Sigmoid colon (tissue), 7 donors: Measurements from ENCODE around the gene PDE5A. TPM values are rescaled to one million over a fixed set of nuclear protein-coding genes. Genes with fewer than 3 reads are reported as not detected.
A peak's percentile ranks its signal among the peaks of the same experiment; 100 is the strongest.

Experiments
- DNase-seq: peaks from one replicate; pipeline ENCODE4 v3.0.0-alpha.2; 2019
- H3K27ac ChIP-seq, 4 donors: fragments of 200-600 bp; sonication (generic); one replicate each; pipeline ENCODE4 v1.5.1; 2016 to 2019; ENCODE audit warnings: mild to moderate bottlenecking in 1 of 4
- H3K27me3 ChIP-seq, 3 donors: fragments of 200-600 bp; sonication (generic); one replicate each; pipeline ENCODE4 v1.5.1; 2019; ENCODE audit warnings: mild to moderate bottlenecking in 1 of 3
- H3K36me3 ChIP-seq, 4 donors: fragments of 200-600 bp; sonication (generic); one replicate each; pipeline ENCODE4 v1.5.1; 2016 to 2019
- H3K4me1 ChIP-seq, 4 donors: fragments of 200-600 bp; sonication (generic); one replicate each; pipeline ENCODE4 v1.5.1; 2017 to 2019
- H3K4me3 ChIP-seq, 4 donors: fragments of 200-600 bp; sonication (generic); one replicate each; pipeline ENCODE4 v1.5.1; 2017 to 2019; ENCODE audit warnings: mild to moderate bottlenecking in 2 of 4, moderate library complexity in 1 of 4
- H3K9me3 ChIP-seq, 4 donors: fragments of 200-600 bp in 3 of 4; sonication (generic) in 3 of 4; one replicate each; pipeline versions ENCODE4 v1.5.1 to v1.6.1; 2013 to 2019
- EP300 ChIP-seq, 4 donors: sonication (generic); formaldehyde crosslinking; IDR thresholded peaks; one replicate each; pipeline ENCODE4 v1.6.1; 2017; ENCODE audit warnings: antibody characterized with exemption in 4 of 4
- POLR2A ChIP-seq, 2 donors: fragments of 450-650 bp; IDR thresholded peaks; one replicate each; pipeline ENCODE4 v1.6.1; 2016; ENCODE audit warnings: antibody characterized with exemption in 2 of 2, mild to moderate bottlenecking in 2 of 2, moderate library complexity in 2 of 2
- POLR2AphosphoS5 ChIP-seq, 4 donors: sonication (generic); formaldehyde crosslinking; IDR thresholded peaks; one replicate each; pipeline ENCODE4 v1.6.1; 2017; ENCODE audit warnings: antibody characterized with exemption in 4 of 4
- WGBS, 2 donors: extraction: QIAGEN DNeasy Blood & Tissue Kit; methylation state at CpG; one replicate each; pipeline ENCODE4 v1.1.7; 2013; 5-methylcytosine and 5-hydroxymethylcytosine counted together
- intact Hi-C: fragments of 100-400 bp; cut with DNase I; formaldehyde crosslinking; loops from one replicate; pipeline ENCODE4 v1.15.1; 2023
- polyA plus RNA-seq, 3 donors: library from polyadenylated mRNA; stranded (reverse); fragments of 200-250 nt; gene quantifications; one replicate each; pipeline ENCODE4 v1.2.3, GENCODE V29; 2013
- total RNA-seq, 4 donors: library from RNA; depleted of rRNA; stranded (reverse); fragments of >200 nt; gene quantifications; one replicate each; pipeline ENCODE4 v1.1.0, GENCODE V29; 2016
- TF ChIP-seq, protein P1 (sequence below), 4 experiments: fragments of 450-650 bp in 3 of 4; fragments of 200-600 bp in 1 of 4; IDR thresholded peaks; one replicate each; pipeline ENCODE4 v1.5.1; 2016 to 2019; ENCODE audit warnings: antibody characterized with exemption in 4 of 4, mild to moderate bottlenecking in 3 of 4, moderate library complexity in 2 of 4
- donor health status: healthy with polysubstance abuse.
- donor health status: Bipolar disorder and iron deficiency.
- donor health status: healthy.

PDE5A gene
- total and polyA plus RNA-seq, 7 donors: 5.5 to 209 (median 138) TPM

DNA sequence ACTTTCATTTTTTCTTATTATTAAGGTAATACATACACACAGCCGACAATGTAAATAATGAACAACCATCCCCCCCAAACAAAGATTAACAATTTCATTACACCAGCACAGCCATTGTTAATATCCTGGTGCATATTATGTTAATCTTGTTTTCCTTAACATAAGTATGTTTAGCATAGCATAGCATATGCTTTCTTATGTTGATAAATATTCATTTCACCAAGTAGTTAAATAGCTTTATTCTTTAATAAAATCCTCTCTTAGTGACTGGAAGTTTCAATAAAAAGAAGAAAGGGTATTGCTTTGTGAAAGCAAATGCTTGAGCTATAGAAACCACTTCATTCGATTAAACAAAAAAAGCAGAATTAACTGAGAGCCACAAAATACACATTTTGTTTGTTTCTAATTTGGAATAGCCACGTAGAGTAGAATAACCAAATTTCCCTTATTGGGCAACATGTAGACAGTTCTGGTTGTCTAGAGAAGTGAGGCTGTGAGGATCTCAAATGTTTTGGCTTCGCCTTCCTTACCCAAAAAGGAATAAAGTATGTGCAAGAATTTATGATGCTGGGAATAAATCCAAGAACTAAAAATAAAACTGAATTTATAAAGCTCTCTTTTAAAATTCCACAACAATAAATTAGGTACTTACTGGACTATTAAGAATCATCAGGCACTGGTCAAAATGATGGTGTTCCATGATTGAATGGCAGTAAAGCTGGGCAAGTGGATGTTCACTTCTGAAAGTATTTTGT, 118.0 kb downstream of the PDE5A start:
- TF ChIP-seq POLR2A (IDR thresholded peaks at IDR 0.05) (no peak), EP300 (IDR thresholded peaks at IDR 0.05) (peak in 3 of 4 donors; percentile 48 to 64 (median 61)), POLR2AphosphoS5 (IDR thresholded peaks at IDR 0.05) (peak; percentile 47 to 72 (median 61))
- TF ChIP-seq, protein P1, sequence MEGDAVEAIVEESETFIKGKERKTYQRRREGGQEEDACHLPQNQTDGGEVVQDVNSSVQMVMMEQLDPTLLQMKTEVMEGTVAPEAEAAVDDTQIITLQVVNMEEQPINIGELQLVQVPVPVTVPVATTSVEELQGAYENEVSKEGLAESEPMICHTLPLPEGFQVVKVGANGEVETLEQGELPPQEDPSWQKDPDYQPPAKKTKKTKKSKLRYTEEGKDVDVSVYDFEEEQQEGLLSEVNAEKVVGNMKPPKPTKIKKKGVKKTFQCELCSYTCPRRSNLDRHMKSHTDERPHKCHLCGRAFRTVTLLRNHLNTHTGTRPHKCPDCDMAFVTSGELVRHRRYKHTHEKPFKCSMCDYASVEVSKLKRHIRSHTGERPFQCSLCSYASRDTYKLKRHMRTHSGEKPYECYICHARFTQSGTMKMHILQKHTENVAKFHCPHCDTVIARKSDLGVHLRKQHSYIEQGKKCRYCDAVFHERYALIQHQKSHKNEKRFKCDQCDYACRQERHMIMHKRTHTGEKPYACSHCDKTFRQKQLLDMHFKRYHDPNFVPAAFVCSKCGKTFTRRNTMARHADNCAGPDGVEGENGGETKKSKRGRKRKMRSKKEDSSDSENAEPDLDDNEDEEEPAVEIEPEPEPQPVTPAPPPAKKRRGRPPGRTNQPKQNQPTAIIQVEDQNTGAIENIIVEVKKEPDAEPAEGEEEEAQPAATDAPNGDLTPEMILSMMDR (IDR thresholded peaks at IDR 0.05): no peak
- no peaks in the 10 kb centered on the region for H3K27me3 ChIP-seq
- H3K4me3 ChIP-seq: no peak overlapping the region
- intact Hi-C loops: loop anchor here (5.0 kb wide), 1 partner anchor 117 kb away; the partner anchor contains the start of gene PDE5A
- H3K9me3 ChIP-seq: no peaks in the 10 kb centered on the region
- no peak for DNase-seq
- peaks cover 0 to 68% (median 8%) of the 10 kb centered on the region in 4 donors for H3K36me3 ChIP-seq
- H3K27ac ChIP-seq: peak overlapping the region; percentile 66 to 83 (median 78)
- 74 to 83% methylated on average over 4 of the region's 4 CpGs for WGBS, 2 donors
- H3K4me1 ChIP-seq: peaks cover 0 to 72% (median 50%) of the 10 kb centered on the region in 4 donors

DNA sequence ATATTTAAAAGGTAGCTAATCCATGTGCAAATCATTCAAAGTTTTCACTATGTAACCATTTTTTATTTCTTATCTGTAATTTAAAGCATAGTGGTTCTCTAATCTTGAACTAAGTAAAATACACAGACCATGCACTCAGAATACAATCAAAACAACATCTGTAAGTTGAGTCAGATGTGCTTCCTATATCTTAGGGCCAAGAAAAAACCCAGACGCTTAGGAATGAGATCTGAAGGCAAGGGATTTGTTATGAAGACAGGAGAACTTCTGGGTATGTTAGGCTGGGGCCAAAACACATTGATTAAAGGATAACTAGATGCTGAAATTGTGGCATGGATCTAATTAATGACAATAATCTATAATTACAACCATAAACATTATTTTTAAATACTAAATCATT, 120.3 kb downstream of the PDE5A start:
- WGBS, 2 donors: 73 to 85% methylated on average over 1 of the region's 1 CpG
- TF ChIP-seq, protein P1 (IDR thresholded peaks at IDR 0.05): no peak
- TF ChIP-seq POLR2A (IDR thresholded peaks at IDR 0.05) (no peak), EP300 (IDR thresholded peaks at IDR 0.05) (no peak), POLR2AphosphoS5 (IDR thresholded peaks at IDR 0.05) (no peak)
- no peaks in the 10 kb centered on the region for H3K27me3 ChIP-seq
- no peaks in the 10 kb centered on the region for H3K9me3 ChIP-seq
- peaks cover 0 to 56% (median 38%) of the 10 kb centered on the region in 4 donors for H3K4me1 ChIP-seq
- DNase-seq: no peak
- intact Hi-C loops: no loop called here
- H3K4me3 ChIP-seq: no peak overlapping the region
- peak overlapping the region; percentile 25 to 83 (median 68) for H3K27ac ChIP-seq
- H3K36me3 ChIP-seq: peaks cover 8 to 79% (median 24%) of the 10 kb centered on the region in 4 donors

GRCh38 chr4:119506806-119507205, 121.8 kb downstream of the PDE5A start:
- WGBS, 2 donors: 87 to 89% methylated on average over 1 of the region's 1 CpG
- TF ChIP-seq POLR2AphosphoS5 (IDR thresholded peaks at IDR 0.05): no peak
- TF ChIP-seq POLR2A (IDR thresholded peaks at IDR 0.05): no peak
- TF ChIP-seq, protein P1 (IDR thresholded peaks at IDR 0.05): no peak
- no peak for TF ChIP-seq EP300 (IDR thresholded peaks at IDR 0.05)
- no peak for DNase-seq
- Histone ChIP-seq H3K36me3 (peaks cover 8 to 83% (median 29%) of the 10 kb centered on the region in 4 donors), H3K4me3 (no peak overlapping the region), H3K27me3 (no peaks in the 10 kb centered on the region), H3K4me1 (peaks cover 0 to 41% (median 29%) of the 10 kb centered on the region in 4 donors), H3K27ac (peak overlapping the region; percentile 25 to 83 (median 68)), H3K9me3 (no peaks in the 10 kb centered on the region)
- intact Hi-C loops: no loop called here

DNA sequence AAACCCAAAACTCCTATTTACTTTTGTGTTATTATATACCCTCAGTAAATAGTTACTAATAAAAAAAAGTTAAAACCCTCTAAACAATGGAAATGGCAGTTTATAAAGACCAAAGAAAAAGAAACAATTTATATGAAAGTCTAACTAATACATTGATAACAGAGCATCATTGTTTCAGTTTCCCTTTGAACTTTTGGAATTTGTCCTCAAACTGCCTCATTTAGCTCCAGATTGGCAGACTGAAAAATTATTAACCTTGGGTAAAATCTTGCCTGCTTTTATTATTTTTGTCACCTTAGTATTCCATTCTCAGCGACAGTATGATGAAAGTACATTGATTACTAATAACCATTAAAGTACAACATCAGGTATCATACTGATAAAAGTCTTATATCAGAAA, 124.0 kb downstream of the PDE5A start:
- intact Hi-C loops: no loop called here

More for the DNA sequence above, 124.0 kb downstream of the PDE5A start:
- no peaks in the 10 kb centered on the region for H3K9me3 ChIP-seq
- H3K27me3 ChIP-seq: no peaks in the 10 kb centered on the region
- DNase-seq: no peak
- TF ChIP-seq POLR2AphosphoS5 (IDR thresholded peaks at IDR 0.05): no peak
- no peak for TF ChIP-seq EP300 (IDR thresholded peaks at IDR 0.05)
- TF ChIP-seq, protein P1 (IDR thresholded peaks at IDR 0.05): no peak
- no peak for TF ChIP-seq POLR2A (IDR thresholded peaks at IDR 0.05)
- H3K27ac ChIP-seq: peak overlapping the region in 1 of 4 donors; percentile 5
- peaks cover 8 to 91% (median 40%) of the 10 kb centered on the region in 4 donors for H3K36me3 ChIP-seq
- WGBS, 2 donors: 40 to 75% methylated on average over 1 of the region's 1 CpG
- peaks cover 0 to 19% (median 9%) of the 10 kb centered on the region in 4 donors for H3K4me1 ChIP-seq
- no peak overlapping the region for H3K4me3 ChIP-seq
